CD4-positive, alpha-beta memory T cell (primary cell): ENCODE data around the gene CFAP46. TPM values are rescaled to one million over a fixed set of nuclear protein-coding genes. Genes with fewer than 3 reads are reported as not detected.
A peak's percentile ranks its signal among the peaks of the same experiment; 100 is the strongest.
"Not testable (repeated sequence)": the region's sequence is repeated elsewhere in the genome, so short reads cannot be mapped to it uniquely, and the experiment has no call there.

Source experiments
- CTCF ChIA-PET: fragments of 350-600 bp; sonication (Branson Sonifier 250); formaldehyde crosslinking; loops from one replicate; lab custom pipeline; 2021; ENCODE audit warnings: inconsistent platforms; ENCODE audit not compliant: partially characterized antibody; lab: Charles Lee
- POLR2A ChIA-PET: fragments of 350-600 bp; sonication (Branson Sonifier 250); formaldehyde crosslinking; loops from one replicate; lab custom pipeline; 2021; ENCODE audit not compliant: partially characterized antibody; lab: Charles Lee
- DNase-seq, 5 donors: peaks; one replicate each; pipeline versions ENCODE4 v3.0.0 to v3.0.0-alpha.2; 2020 to 2022; ENCODE audit warnings: mixed read lengths in 1 of 5
- H3K27ac ChIP-seq: one replicate; pipeline ENCODE4 v1.7.0; 2013; ENCODE audit warnings: low read depth, low read length
- H3K27me3 ChIP-seq: 2 replicates; pipeline ENCODE4 v1.7.0; 2013; ENCODE audit warnings: mild to moderate bottlenecking, low read length, moderate library complexity; ENCODE audit not compliant: insufficient read depth
- H3K36me3 ChIP-seq: 2 replicates; pipeline ENCODE4 v1.7.0; 2013; ENCODE audit warnings: mild to moderate bottlenecking, low read length, moderate library complexity; ENCODE audit not compliant: insufficient read depth
- H3K4me1 ChIP-seq: 2 replicates; pipeline ENCODE4 v1.7.0; 2013; ENCODE audit warnings: mild to moderate bottlenecking, low read length, moderate library complexity; ENCODE audit not compliant: insufficient read depth
- H3K4me3 ChIP-seq, 2 donors: one replicate each; pipeline ENCODE4 v1.7.0; 2013; ENCODE audit warnings: low read length in 2 of 2, mild to moderate bottlenecking in 1 of 2
- H3K9me3 ChIP-seq, 2 donors: one replicate each; pipeline ENCODE4 v1.7.0; 2013; ENCODE audit warnings: low read length in 2 of 2, control low read depth in 1 of 2; ENCODE audit not compliant: control insufficient read depth in 1 of 2
- H3K27ac Mint-ChIP-seq, 7 donors: one replicate each; pipeline ENCODE4 v1.8.0; 2020 to 2021; ENCODE audit warnings: mixed read lengths in 7 of 7, mild to moderate bottlenecking in 6 of 7, inconsistent platforms in 3 of 7, moderate library complexity in 3 of 7
- H3K27me3 Mint-ChIP-seq, 2 donors: one replicate each; pipeline ENCODE4 v1.8.0; 2020 to 2021; ENCODE audit warnings: mixed read lengths in 2 of 2
- H3K36me3 Mint-ChIP-seq, 2 donors: one replicate each; pipeline ENCODE4 v1.8.0; 2020 to 2021; ENCODE audit warnings: mixed read lengths in 2 of 2, inconsistent platforms in 1 of 2, mild to moderate bottlenecking in 1 of 2
- H3K4me1 Mint-ChIP-seq, 4 donors: one replicate each; pipeline ENCODE4 v1.8.0; 2020 to 2021; ENCODE audit warnings: mixed read lengths in 4 of 4, mild to moderate bottlenecking in 1 of 4
- H3K4me3 Mint-ChIP-seq, 8 donors: one replicate each; pipeline ENCODE4 v1.8.0; 2020 to 2021; ENCODE audit warnings: mixed read lengths in 8 of 8, mild to moderate bottlenecking in 7 of 8, moderate library complexity in 6 of 8, inconsistent platforms in 3 of 8
- H3K9me3 Mint-ChIP-seq, 8 donors: one replicate each; pipeline ENCODE4 v1.8.0; 2020 to 2021; ENCODE audit warnings: mixed read lengths in 8 of 8, mild to moderate bottlenecking in 5 of 8, inconsistent platforms in 3 of 8, moderate library complexity in 1 of 8
- intact Hi-C: fragments of 100-400 bp; cut with micrococcal nuclease; formaldehyde crosslinking; loops from one replicate; pipeline ENCODE4 v1.15.1; 2023
- polyA plus RNA-seq, 2 donors: library from polyadenylated mRNA; unstranded; fragments of 300-500 nt; fragmentation: Illumina TruSeq; gene quantifications; one replicate each; pipeline ENCODE4 v1.2.3, GENCODE V29; 2021
- total RNA-seq, 2 experiments: library from RNA; stranded (reverse); gene quantifications; one replicate each; pipeline ENCODE4 v1.2.3, GENCODE V29; 2021

The CFAP46 gene
- total and polyA plus RNA-seq, 4 experiments from 2014 or later: not detected

GRCh38 chr10:132893786-132894185 lies 48.6 kb downstream of the CFAP46 start:
- CTCF ChIA-PET, H3K36me3 Mint-ChIP-seq, H3K4me3 Mint-ChIP-seq, POLR2A ChIA-PET, H3K9me3 Mint-ChIP-seq, H3K27ac ChIP-seq, intact Hi-C loops, H3K4me1 ChIP-seq, H3K9me3 ChIP-seq, DNase-seq, H3K36me3 ChIP-seq, H3K27ac Mint-ChIP-seq, H3K27me3 ChIP-seq, H3K4me1 Mint-ChIP-seq, H3K4me3 ChIP-seq: not testable (repeated sequence)
- peaks cover 7 to 26% of the 10 kb centered on the region in 2 donors for H3K27me3 Mint-ChIP-seq

GRCh38 chr10:132893090-132893489 lies 49.3 kb downstream of the CFAP46 start:
- Histone ChIP-seq H3K27me3 (no peaks in the 10 kb centered on the region), H3K4me3 (no peak overlapping the region), H3K27ac (no peak overlapping the region), H3K36me3 (no peaks in the 10 kb centered on the region), H3K9me3 (no peaks in the 10 kb centered on the region), H3K4me1 (no peaks in the 10 kb centered on the region)
- no peaks in the 10 kb centered on the region for H3K36me3 Mint-ChIP-seq
- H3K4me3 Mint-ChIP-seq: no peak overlapping the region
- CTCF ChIA-PET: no interaction called here
- no peak overlapping the region for H3K27ac Mint-ChIP-seq
- H3K4me1 Mint-ChIP-seq: no peaks in the 10 kb centered on the region
- peaks cover 7 to 26% of the 10 kb centered on the region in 2 donors for H3K27me3 Mint-ChIP-seq
- POLR2A ChIA-PET: no interaction called here
- no peaks in the 10 kb centered on the region for H3K9me3 Mint-ChIP-seq
- no peak for DNase-seq
- intact Hi-C loops: no loop called here

GRCh38 chr10:132892004-132892403 lies 50.4 kb downstream of the CFAP46 start:
- CTCF ChIA-PET: no interaction called here
- H3K27ac ChIP-seq: no peak overlapping the region
- H3K36me3 Mint-ChIP-seq: no peaks in the 10 kb centered on the region
- no peak overlapping the region for H3K4me3 ChIP-seq
- DNase-seq: no peak
- H3K27me3 Mint-ChIP-seq: peaks cover 7 to 26% of the 10 kb centered on the region in 2 donors
- no peaks in the 10 kb centered on the region for H3K27me3 ChIP-seq
- no peaks in the 10 kb centered on the region for H3K9me3 ChIP-seq
- no peak overlapping the region for H3K27ac Mint-ChIP-seq
- POLR2A ChIA-PET: no interaction called here
- intact Hi-C loops: no loop called here
- no peaks in the 10 kb centered on the region for H3K36me3 ChIP-seq
- no peak overlapping the region for H3K4me3 Mint-ChIP-seq
- H3K4me1 ChIP-seq: no peaks in the 10 kb centered on the region
- no peaks in the 10 kb centered on the region for H3K4me1 Mint-ChIP-seq
- no peaks in the 10 kb centered on the region for H3K9me3 Mint-ChIP-seq

- Histone ChIP-seq H3K9me3 (no peaks in the 10 kb centered on the region), H3K36me3 (no peaks in the 10 kb centered on the region), H3K4me1 (no peaks in the 10 kb centered on the region), H3K4me3 (no peak overlapping the region), H3K27me3 (no peaks in the 10 kb centered on the region), H3K27ac (no peak overlapping the region)
- Mint-ChIP-seq H3K27me3 (peaks cover 7 to 26% of the 10 kb centered on the region in 2 donors), H3K4me1 (no peaks in the 10 kb centered on the region), H3K27ac (no peak overlapping the region), H3K9me3 (no peaks in the 10 kb centered on the region), H3K36me3 (no peaks in the 10 kb centered on the region), H3K4me3 (no peak overlapping the region)
- CTCF ChIA-PET: no interaction called here
- intact Hi-C loops: no loop called here
- POLR2A ChIA-PET: no interaction called here
- no peak for DNase-seq
Observed at GRCh38 chr10:132891368-132891767, 51.0 kb downstream of the CFAP46 start.

- Mint-ChIP-seq H3K27me3 (peaks cover 7 to 25% of the 10 kb centered on the region in 2 donors), H3K9me3 (no peaks in the 10 kb centered on the region), H3K4me3 (peak overlapping the region in 1 of 8 donors; percentile 6), H3K27ac (no peak overlapping the region), H3K4me1 (no peaks in the 10 kb centered on the region), H3K36me3 (no peaks in the 10 kb centered on the region)
- H3K9me3 ChIP-seq: no peaks in the 10 kb centered on the region
- no peaks in the 10 kb centered on the region for H3K27me3 ChIP-seq
- no peak overlapping the region for H3K4me3 ChIP-seq
- DNase-seq: no peak
- no peak overlapping the region for H3K27ac ChIP-seq
- ChIA-PET CTCF (no interaction called here), POLR2A (no interaction called here)
- no peaks in the 10 kb centered on the region for H3K36me3 ChIP-seq
- no peaks in the 10 kb centered on the region for H3K4me1 ChIP-seq
- intact Hi-C loops: no loop called here
Observed at GRCh38 chr10:132890301-132890700, 52.1 kb downstream of the CFAP46 start.

GRCh38 chr10:132889556-132889955 lies 52.8 kb downstream of the CFAP46 start:
- Histone ChIP-seq H3K36me3 (no peaks in the 10 kb centered on the region), H3K4me1 (no peaks in the 10 kb centered on the region), H3K9me3 (no peaks in the 10 kb centered on the region), H3K4me3 (no peak overlapping the region), H3K27ac (no peak overlapping the region), H3K27me3 (no peaks in the 10 kb centered on the region)
- intact Hi-C loops: no loop called here
- no peak for DNase-seq
- ChIA-PET CTCF (no interaction called here), POLR2A (no interaction called here)
- no peaks in the 10 kb centered on the region for H3K9me3 Mint-ChIP-seq
- no peaks in the 10 kb centered on the region for H3K4me1 Mint-ChIP-seq
- no peaks in the 10 kb centered on the region for H3K36me3 Mint-ChIP-seq
- no peak overlapping the region for H3K27ac Mint-ChIP-seq
- H3K4me3 Mint-ChIP-seq: no peak overlapping the region
- peaks cover 7 to 18% of the 10 kb centered on the region in 2 donors for H3K27me3 Mint-ChIP-seq

GRCh38 chr10:132888898-132889490 lies 53.4 kb downstream of the CFAP46 start:
- no peak for DNase-seq
- H3K4me1 Mint-ChIP-seq: no peaks in the 10 kb centered on the region
- ChIA-PET CTCF (no interaction called here), POLR2A (no interaction called here)
- Histone ChIP-seq H3K9me3 (no peaks in the 10 kb centered on the region), H3K4me1 (no peaks in the 10 kb centered on the region), H3K27me3 (no peaks in the 10 kb centered on the region), H3K36me3 (no peaks in the 10 kb centered on the region), H3K27ac (no peak overlapping the region), H3K4me3 (no peak overlapping the region)
- H3K4me3 Mint-ChIP-seq: no peak overlapping the region
- intact Hi-C loops: no loop called here
- H3K9me3 Mint-ChIP-seq: no peaks in the 10 kb centered on the region
- no peaks in the 10 kb centered on the region for H3K36me3 Mint-ChIP-seq
- peaks cover 7 to 13% of the 10 kb centered on the region in 2 donors for H3K27me3 Mint-ChIP-seq
- H3K27ac Mint-ChIP-seq: no peak overlapping the region

- H3K4me1 Mint-ChIP-seq, intact Hi-C loops, H3K4me3 ChIP-seq, H3K9me3 Mint-ChIP-seq, H3K36me3 Mint-ChIP-seq, CTCF ChIA-PET, H3K27ac ChIP-seq, H3K4me1 ChIP-seq, DNase-seq, H3K27ac Mint-ChIP-seq, H3K27me3 ChIP-seq, H3K36me3 ChIP-seq, H3K9me3 ChIP-seq, POLR2A ChIA-PET, H3K4me3 Mint-ChIP-seq: not testable (repeated sequence)
- H3K27me3 Mint-ChIP-seq: peaks cover 7 to 11% of the 10 kb centered on the region in 2 donors
Observed at GRCh38 chr10:132888446-132888845, 53.9 kb downstream of the CFAP46 start.
